Stomach smooth muscle (tissue), 2 donors: ENCODE results near the gene FKBP2.

Experiments
- H3K27ac ChIP-seq: one replicate; pipeline ENCODE4 v1.7.0; 2013; ENCODE audit warnings: mild to moderate bottlenecking, low read length, inconsistent platforms
- H3K27me3 ChIP-seq, 2 donors: one replicate each; pipeline ENCODE4 v1.7.0; 2013; ENCODE audit warnings: low read length in 2 of 2; ENCODE audit not compliant: insufficient read depth in 2 of 2, control insufficient read depth in 1 of 2
- H3K36me3 ChIP-seq, 2 donors: one replicate each; pipeline ENCODE4 v1.7.0; 2013; ENCODE audit warnings: low read length in 2 of 2; ENCODE audit not compliant: control insufficient read depth in 2 of 2, insufficient read depth in 2 of 2
- H3K4me1 ChIP-seq: one replicate; pipeline ENCODE4 v1.7.0; 2013; ENCODE audit warnings: low read length; ENCODE audit not compliant: control insufficient read depth, insufficient read depth
- H3K4me3 ChIP-seq, 2 donors: one replicate each; pipeline ENCODE4 v1.7.0; 2013; ENCODE audit warnings: low read length in 2 of 2
- H3K9ac ChIP-seq, 2 donors: one replicate each; pipeline ENCODE4 v1.7.0; 2013; ENCODE audit warnings: low read length in 2 of 2, mild to moderate bottlenecking in 1 of 2
- H3K9me3 ChIP-seq, 2 donors: one replicate each; pipeline ENCODE4 v1.7.0; 2013; ENCODE audit warnings: low read length in 2 of 2; ENCODE audit not compliant: control insufficient read depth in 2 of 2
- donor health status: healthy.
- donor health status: Pancreatic carcinoma.

FKBP2 gene

DNA sequence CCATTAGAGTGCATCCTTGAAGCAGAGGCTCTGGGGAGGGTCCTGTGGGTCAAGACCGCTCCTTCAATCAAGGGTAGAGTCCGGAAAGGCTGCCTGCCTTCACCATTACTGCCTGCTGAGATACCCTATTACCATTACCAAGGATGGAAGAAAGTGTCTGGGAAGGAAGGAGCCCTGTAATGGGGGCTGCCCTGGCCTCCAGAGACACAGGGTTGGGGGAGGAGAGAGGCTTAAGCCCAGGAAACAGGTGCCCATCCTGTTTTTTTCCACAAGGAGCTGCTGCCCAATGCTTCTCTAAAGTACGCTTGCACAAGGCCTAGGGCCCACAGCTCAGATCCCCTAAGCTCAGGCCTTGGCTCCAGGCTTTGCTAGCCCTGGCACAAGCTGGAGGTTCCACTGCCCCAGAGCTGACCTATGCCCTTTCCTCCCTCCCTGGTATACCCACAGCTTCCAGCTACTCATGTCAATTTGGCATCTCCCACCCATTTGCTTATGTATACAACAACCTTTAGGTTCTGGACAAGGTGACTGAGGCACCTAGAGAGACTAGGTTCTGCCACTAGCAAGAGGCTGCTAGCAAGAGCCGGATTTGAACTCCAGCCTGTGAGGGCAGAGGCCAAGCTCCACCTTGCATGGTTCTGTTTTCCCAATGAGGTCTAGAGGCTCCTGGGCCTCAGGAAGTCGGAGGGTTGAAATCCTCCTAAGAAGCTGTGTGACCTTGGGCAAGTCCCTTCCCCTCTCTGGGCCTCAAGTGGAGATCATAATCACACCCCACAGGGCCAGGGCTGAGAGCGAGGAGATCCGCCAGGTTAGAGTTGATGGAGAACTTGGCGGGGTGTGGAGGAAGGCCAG lies 8.9 kb downstream of the FKBP2 start:
- no peak overlapping the region for H3K4me3 ChIP-seq
- H3K27me3 ChIP-seq = no peaks in the 10 kb centered on the region
- H3K36me3 ChIP-seq = no peaks in the 10 kb centered on the region
- no peaks in the 10 kb centered on the region for H3K9me3 ChIP-seq
- no peak overlapping the region for H3K9ac ChIP-seq
- no peak overlapping the region for H3K27ac ChIP-seq
- H3K4me1 ChIP-seq = peaks cover 53% of the 10 kb centered on the region

DNA sequence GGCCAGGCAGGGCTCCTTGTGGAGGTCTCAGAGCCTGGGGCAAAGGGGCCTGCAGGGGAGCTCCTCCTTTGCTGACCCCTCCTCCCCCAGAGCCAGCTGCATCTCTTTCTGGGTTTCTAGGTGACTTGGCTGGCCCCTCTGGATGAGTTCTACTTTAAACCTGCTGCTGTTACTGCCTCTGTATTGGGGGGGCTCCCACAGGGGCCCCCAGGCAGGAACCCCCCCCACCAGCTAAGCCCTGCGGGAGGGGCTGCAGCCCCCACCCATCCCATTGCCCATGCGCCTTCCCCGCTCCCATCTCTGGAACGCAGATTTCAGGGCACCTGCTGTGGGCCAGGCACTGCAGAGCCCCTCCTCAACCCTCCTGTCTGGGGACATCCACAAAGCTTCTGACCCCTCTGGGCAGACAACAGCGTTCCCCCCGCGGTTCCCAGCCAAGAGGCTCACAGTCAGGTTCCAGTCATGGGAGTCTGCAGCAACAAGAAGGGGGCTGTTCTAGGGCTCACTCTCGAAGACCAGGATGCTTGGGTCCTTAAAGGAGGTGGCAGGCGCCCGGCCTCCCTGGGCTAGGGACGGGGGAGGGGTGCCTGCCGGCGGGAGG lies 9.6 kb downstream of the FKBP2 start:
- Histone ChIP-seq H3K27ac (no peak overlapping the region), H3K27me3 (no peaks in the 10 kb centered on the region), H3K4me1 (peaks cover 47% of the 10 kb centered on the region), H3K9ac (no peak overlapping the region), H3K9me3 (no peaks in the 10 kb centered on the region), H3K4me3 (peak overlapping the region; percentile 75 to 77), H3K36me3 (peaks cover under 1 to 3% of the 10 kb centered on the region in 2 donors)

DNA sequence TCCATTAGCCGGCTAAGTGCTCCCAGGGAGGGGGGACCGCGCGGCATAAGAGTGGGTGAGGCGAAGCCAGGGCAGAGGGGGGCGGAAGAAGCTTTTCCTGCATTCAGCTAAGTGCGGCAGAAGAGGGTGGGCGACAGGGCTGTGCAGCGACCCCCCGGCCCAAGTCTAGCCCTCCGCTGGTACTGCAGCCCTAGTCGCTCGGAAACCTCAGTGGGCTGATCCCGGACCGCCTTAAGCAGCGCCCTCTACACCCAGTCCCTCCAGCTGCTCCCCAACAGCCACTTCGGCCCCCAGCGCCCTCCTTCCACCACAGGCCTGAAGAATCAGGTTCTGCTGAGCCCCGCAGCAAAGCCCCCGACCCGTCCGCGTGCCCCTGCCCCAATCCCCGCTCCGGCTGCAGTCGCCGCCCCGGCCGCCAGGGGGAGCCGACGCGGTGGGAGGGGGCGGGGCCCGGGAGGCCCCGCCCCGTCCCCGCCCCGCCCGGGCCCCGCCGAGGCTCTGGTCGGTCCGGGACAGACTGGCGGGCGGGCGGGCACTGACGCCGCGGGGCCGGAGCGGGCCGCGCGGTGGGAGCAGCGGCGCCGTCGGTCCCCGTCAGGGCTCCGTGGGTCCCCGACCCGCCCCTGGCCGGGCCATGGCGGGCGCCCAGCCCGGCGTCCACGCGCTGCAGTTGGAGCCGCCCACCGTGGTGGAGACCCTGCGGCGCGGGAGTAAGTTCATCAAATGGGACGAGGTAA lies 10.3 kb downstream of the FKBP2 start, which contains the start of gene PLCB3:
TSS of gene PLCB3 (plus strand) at position 515 of the 737 bp plus-strand sequence. CDS start at position 635, 120 bp downstream.
- Histone ChIP-seq H3K4me1 (peaks cover 40% of the 10 kb centered on the region), H3K27me3 (no peaks in the 10 kb centered on the region), H3K27ac (no peak within 1 kb of the TSS), H3K36me3 (peaks cover 6% of the 10 kb centered on the region in 2 donors), H3K4me3 (peak within 1 kb of the TSS; percentile 77 to 81), H3K9ac (peak within 1 kb of the TSS; percentile 69 to 75), H3K9me3 (no peaks in the 10 kb centered on the region)

DNA sequence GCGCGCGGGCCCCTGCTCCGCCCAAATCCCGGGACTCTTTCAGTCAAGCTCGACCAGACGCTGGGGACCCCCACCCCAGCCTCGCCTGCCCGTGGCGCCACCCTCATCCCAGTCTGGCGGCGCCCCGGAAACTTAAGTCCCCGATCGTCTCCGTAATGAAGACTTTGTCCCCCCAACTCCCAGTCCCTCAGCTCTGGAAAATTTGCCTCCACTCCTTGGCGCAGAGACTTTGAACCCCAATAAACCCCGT lies 10.8 kb downstream of the FKBP2 start:
- Histone ChIP-seq H3K36me3 (peaks cover 8 to 10% of the 10 kb centered on the region in 2 donors), H3K9me3 (no peaks in the 10 kb centered on the region), H3K4me1 (peaks cover 39% of the 10 kb centered on the region), H3K4me3 (peak overlapping the region; percentile 77 to 81), H3K27ac (no peak overlapping the region), H3K9ac (peak overlapping the region; percentile 69 to 75), H3K27me3 (no peaks in the 10 kb centered on the region)

GRCh38 chr11:64252003-64252872 lies 11.3 kb downstream of the FKBP2 start:
- H3K4me1 ChIP-seq = peaks cover 35% of the 10 kb centered on the region
- no peaks in the 10 kb centered on the region for H3K9me3 ChIP-seq
- peak overlapping the region; percentile 77 to 81 for H3K4me3 ChIP-seq
- H3K27me3 ChIP-seq = no peaks in the 10 kb centered on the region
- no peak overlapping the region for H3K27ac ChIP-seq
- H3K36me3 ChIP-seq = peaks cover 9 to 10% of the 10 kb centered on the region in 2 donors
- H3K9ac ChIP-seq = peak overlapping the region; percentile 69 to 75

- H3K27me3 ChIP-seq = no peaks in the 10 kb centered on the region
- no peaks in the 10 kb centered on the region for H3K9me3 ChIP-seq
- no peak overlapping the region for H3K27ac ChIP-seq
- H3K4me3 ChIP-seq = peak overlapping the region in 1 of 2 donors; percentile 81
- peak overlapping the region in 1 of 2 donors; percentile 2 for H3K9ac ChIP-seq
- H3K4me1 ChIP-seq = peaks cover 28% of the 10 kb centered on the region
- peaks cover 9 to 10% of the 10 kb centered on the region in 2 donors for H3K36me3 ChIP-seq
These were observed 12.1 kb downstream of the FKBP2 start for GRCh38 chr11:64253043-64253442.

GRCh38 chr11:64253481-64253880 lies 12.6 kb downstream of the FKBP2 start:
- Histone ChIP-seq H3K27me3 (no peaks in the 10 kb centered on the region), H3K4me3 (peak overlapping the region in 1 of 2 donors; percentile 81), H3K27ac (no peak overlapping the region)

DNA sequence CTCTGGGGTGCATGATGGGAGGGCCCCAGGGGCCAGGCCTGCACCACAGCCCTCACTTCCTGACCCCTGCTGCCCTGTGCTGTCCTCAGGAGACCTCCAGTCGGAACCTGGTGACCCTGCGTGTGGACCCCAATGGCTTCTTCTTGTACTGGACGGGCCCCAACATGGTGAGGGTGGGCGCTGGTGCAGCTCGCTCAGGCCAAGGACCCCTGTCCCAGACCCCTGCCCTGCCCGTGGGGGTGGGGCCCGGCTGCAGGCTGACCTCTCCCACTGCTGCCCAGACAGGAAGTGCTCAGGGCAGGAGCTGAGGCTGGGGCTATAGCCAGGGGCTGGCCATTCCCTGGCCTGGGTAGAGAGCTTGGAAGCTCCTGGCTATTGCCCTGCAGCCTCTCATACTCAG lies 13.4 kb downstream of the FKBP2 start:
- Histone ChIP-seq H3K27me3 (no peaks in the 10 kb centered on the region), H3K36me3 (peaks cover 14 to 15% of the 10 kb centered on the region in 2 donors), H3K4me1 (peaks cover 28% of the 10 kb centered on the region), H3K27ac (no peak overlapping the region), H3K4me3 (no peak overlapping the region), H3K9me3 (no peaks in the 10 kb centered on the region), H3K9ac (no peak overlapping the region)

More at GRCh38 chr11:64253481-64253880, 12.6 kb downstream of the FKBP2 start:
- Histone ChIP-seq H3K9ac (peak overlapping the region in 1 of 2 donors; percentile 21), H3K36me3 (peaks cover 11 to 13% of the 10 kb centered on the region in 2 donors), H3K9me3 (no peaks in the 10 kb centered on the region), H3K4me1 (peaks cover 28% of the 10 kb centered on the region)

GRCh38 chr11:64255135-64256128 lies 14.5 kb downstream of the FKBP2 start:
- Histone ChIP-seq H3K9ac (no peak overlapping the region), H3K27me3 (no peaks in the 10 kb centered on the region), H3K4me1 (peaks cover 28% of the 10 kb centered on the region), H3K27ac (no peak overlapping the region), H3K36me3 (peaks cover 14 to 15% of the 10 kb centered on the region in 2 donors), H3K9me3 (no peaks in the 10 kb centered on the region), H3K4me3 (no peak overlapping the region)
